WTC11 (cell line): ENCODE results near the gene ANP32D. TPM values are rescaled to one million over a fixed set of nuclear protein-coding genes. Genes with fewer than 3 reads are reported as not detected.

Experiments used
- ATAC-seq: fragments of 200-7000 bp; cut with Tn5 transposase; 2 replicates; pipeline ENCODE4 v1.10.0; 2021; ENCODE audit warnings: mild to moderate bottlenecking, moderate library complexity
- CTCF ChIA-PET: fragments of 300-600 bp; sonication (Branson Sonifier 250); formaldehyde crosslinking; loops from one replicate; lab custom pipeline; 2021; ENCODE audit warnings: antibody characterized with exemption; lab: Charles Lee
- POLR2A ChIA-PET: fragments of 350-600 bp; sonication (Branson Sonifier 250); formaldehyde crosslinking; loops from one replicate; lab custom pipeline; 2021; ENCODE audit warnings: antibody characterized with exemption; lab: Charles Lee
- DNase-seq: peaks from one replicate; pipeline ENCODE4 v3.0.0; 2021; ENCODE audit warnings: low spot score
- H3K27ac Mint-ChIP-seq: 2 replicates; pipeline ENCODE4 v1.8.0; 2021; ENCODE audit warnings: mixed read lengths
- H3K27me3 Mint-ChIP-seq: 2 replicates; pipeline ENCODE4 v1.8.0; 2021; ENCODE audit warnings: low read depth, mild to moderate bottlenecking, moderate library complexity, mixed read lengths
- H3K36me3 Mint-ChIP-seq: 2 replicates; pipeline ENCODE4 v1.8.0; 2021; ENCODE audit warnings: mixed read lengths
- H3K4me1 Mint-ChIP-seq: 2 replicates; pipeline ENCODE4 v1.8.0; 2022; ENCODE audit warnings: mixed read lengths
- H3K4me3 Mint-ChIP-seq: 2 replicates; pipeline ENCODE4 v1.8.0; 2021; ENCODE audit warnings: mild to moderate bottlenecking, moderate library complexity, mixed read lengths
- H3K9me3 Mint-ChIP-seq: 2 replicates; pipeline ENCODE4 v1.8.0; 2021; ENCODE audit warnings: mixed read lengths
- ATF2 ChIP-seq: sonication (generic); formaldehyde crosslinking; IDR thresholded peaks from 2 replicates; pipeline ENCODE4 v1.8.1; 2022; ENCODE audit warnings: low read depth, missing genetic modification reagents, borderline replicate concordance
- ATF3 ChIP-seq: sonication (generic); formaldehyde crosslinking; conservative IDR thresholded peaks from 2 replicates; pipeline ENCODE4 v1.8.1; 2022; ENCODE audit warnings: mild to moderate bottlenecking, missing genetic modification reagents
- CREB1 ChIP-seq: sonication (generic); formaldehyde crosslinking; IDR thresholded peaks from 2 replicates; pipeline ENCODE4 v1.8.0; 2023; ENCODE audit warnings: mild to moderate bottlenecking, missing genetic modification reagents
- E2F4 ChIP-seq: sonication (generic); formaldehyde crosslinking; IDR thresholded peaks from 2 replicates; pipeline ENCODE4 v1.8.1; 2022; ENCODE audit warnings: low read depth, mild to moderate bottlenecking, moderate library complexity, missing genetic modification reagents, borderline replicate concordance
- HMGA2 ChIP-seq: fragments of 250-450 bp; sonication (Bioruptor Pico); IDR thresholded peaks from 2 replicates; pipeline ENCODE4 v1.4.0; 2021; ENCODE audit warnings: mild to moderate bottlenecking, moderate library complexity
- JAZF1 ChIP-seq: fragments of 250-450 bp; sonication (Bioruptor Pico); IDR thresholded peaks from 2 replicates; pipeline ENCODE4 v1.9.0; 2021; ENCODE audit warnings: moderate library complexity, mild to moderate bottlenecking, inconsistent platforms
- MYBL2 ChIP-seq: sonication (generic); formaldehyde crosslinking; IDR thresholded peaks from 2 replicates; pipeline ENCODE4 v1.8.1; 2023; ENCODE audit warnings: mild to moderate bottlenecking, moderate library complexity, missing genetic modification reagents
- NFE2L1 ChIP-seq: sonication (generic); formaldehyde crosslinking; IDR thresholded peaks from 2 replicates; pipeline ENCODE4 v1.8.1; 2023; ENCODE audit warnings: missing genetic modification reagents
- RORB ChIP-seq: fragments of 250-450 bp; sonication (Bioruptor Pico); IDR thresholded peaks from 2 replicates; pipeline ENCODE4 v1.9.0; 2021; ENCODE audit warnings: mild to moderate bottlenecking
- SMAD4 ChIP-seq: sonication (generic); formaldehyde crosslinking; IDR thresholded peaks from 2 replicates; pipeline ENCODE4 v1.8.0; 2022; ENCODE audit warnings: mild to moderate bottlenecking, missing genetic modification reagents
- SOX15 ChIP-seq: fragments of 250-450 bp; sonication (Bioruptor Pico); IDR thresholded peaks from 2 replicates; pipeline ENCODE4 v1.9.0; 2021; ENCODE audit warnings: mild to moderate bottlenecking
- TCF7 ChIP-seq: sonication (generic); formaldehyde crosslinking; IDR thresholded peaks from 2 replicates; pipeline ENCODE4 v1.8.0; 2022; ENCODE audit warnings: mild to moderate bottlenecking, low read depth, missing genetic modification reagents, moderate library complexity
- ZNF121 ChIP-seq: sonication (generic); formaldehyde crosslinking; IDR thresholded peaks from 2 replicates; pipeline ENCODE4 v1.8.0; 2023; ENCODE audit warnings: missing genetic modification reagents
- ZNF219 ChIP-seq: sonication (generic); formaldehyde crosslinking; IDR thresholded peaks from 2 replicates; pipeline ENCODE4 v1.8.0; 2023; ENCODE audit warnings: missing genetic modification reagents, mild to moderate bottlenecking, borderline replicate concordance
- ZNF416 ChIP-seq: fragments of 250-450 bp; sonication (Bioruptor Pico); IDR thresholded peaks from 2 replicates; pipeline ENCODE4 v1.9.0; 2021; ENCODE audit warnings: mild to moderate bottlenecking, inconsistent platforms
- ZNF532 ChIP-seq: fragments of 250-450 bp; sonication (Bioruptor Pico); IDR thresholded peaks from 2 replicates; pipeline ENCODE4 v1.9.0; 2021; ENCODE audit warnings: mild to moderate bottlenecking, borderline replicate concordance
- ZNF671 ChIP-seq: fragments of 250-450 bp; sonication (Bioruptor Pico); IDR thresholded peaks from 2 replicates; pipeline ENCODE4 v1.8.0; 2021; ENCODE audit warnings: mild to moderate bottlenecking
- total RNA-seq: library from RNA; stranded (reverse); gene quantifications from 3 replicates; pipeline ENCODE4 v1.2.3, GENCODE V29; 2021

The ANP32D gene
- total RNA-seq, 1 experiment from 2014 or later, result not detected

- TF ChIP-seq MYBL2 (CRISPR knock-in tag) (no peak), RORB (CRISPR knock-in tag) (no peak), ZNF532 (CRISPR knock-in tag) (no peak), ZNF121 (CRISPR knock-in tag) (no peak), HMGA2 (no peak), JAZF1 (CRISPR knock-in tag) (no peak), ATF3 (CRISPR knock-in tag) (no peak)
- TF ChIP-seq, all 79 proteins: peak for 0
Observed at GRCh38 chr12:48446161-48446776, 26.1 kb upstream of the ANP32D start (continued).

GRCh38 chr12:48447755-48448154 is 24.6 kb upstream of the ANP32D start:
- Mint-ChIP-seq H3K27ac (no peak overlapping the region), H3K27me3 (no peaks in the 10 kb centered on the region), H3K4me3 (no peak overlapping the region), H3K9me3 (peaks cover 26% of the 10 kb centered on the region), H3K4me1 (peaks cover 15% of the 10 kb centered on the region), H3K36me3 (peaks cover 8% of the 10 kb centered on the region)
- DNase-seq (no peak), ATAC-seq (no peak)
- no peak for TF ChIP-seq E2F4 (CRISPR knock-in tag)
- TF ChIP-seq NFE2L1 (CRISPR knock-in tag), result no peak
- TF ChIP-seq SMAD4 (CRISPR knock-in tag), result no peak
- TF ChIP-seq ZNF532 (CRISPR knock-in tag), result no peak
- no peak for TF ChIP-seq ZNF219 (CRISPR knock-in tag)
- TF ChIP-seq TCF7 (CRISPR knock-in tag), result no peak
- TF ChIP-seq ZNF671 (CRISPR knock-in tag), result no peak
- TF ChIP-seq MYBL2 (CRISPR knock-in tag), result no peak
- no peak for TF ChIP-seq ZNF416 (CRISPR knock-in tag)
- TF ChIP-seq ZNF121 (CRISPR knock-in tag), result no peak
- no peak for TF ChIP-seq SOX15 (CRISPR knock-in tag)
- TF ChIP-seq CREB1 (CRISPR knock-in tag), result no peak
- no peak for TF ChIP-seq ATF2 (CRISPR knock-in tag)
- ChIA-PET POLR2A (no interaction called here), CTCF (no interaction called here)
